BLaER1 (cell line): Measurements from ENCODE around the gene PPP2R3C.
"Not testable (repeated sequence)": the region's sequence is repeated elsewhere in the genome, so short reads cannot be mapped to it uniquely, and the experiment has no call there.

ENCODE experiments used
- H3K27ac ChIP-seq: shearing (Covaris generic); formaldehyde crosslinking; 2 replicates; pipeline ENCODE4 v1.8.1; 2022
- H3K27me3 ChIP-seq: shearing (Covaris generic); formaldehyde crosslinking; 2 replicates; pipeline ENCODE4 v1.8.1; 2022
- H3K36me3 ChIP-seq: shearing (Covaris generic); formaldehyde crosslinking; 2 replicates; pipeline ENCODE4 v1.8.1; 2022
- H3K4me1 ChIP-seq: shearing (Covaris generic); formaldehyde crosslinking; 2 replicates; pipeline ENCODE4 v1.8.1; 2022
- H3K4me2 ChIP-seq: shearing (Covaris generic); formaldehyde crosslinking; 2 replicates; pipeline ENCODE4 v1.8.1; 2022
- H3K4me3 ChIP-seq: shearing (Covaris generic); formaldehyde crosslinking; 2 replicates; pipeline ENCODE4 v1.8.1; 2022
- H3K9ac ChIP-seq: shearing (Covaris generic); formaldehyde crosslinking; 2 replicates; pipeline ENCODE4 v1.8.1; 2022
- H3K9me3 ChIP-seq: shearing (Covaris generic); formaldehyde crosslinking; 2 replicates; pipeline ENCODE4 v1.8.1; 2022
- H4K20me1 ChIP-seq: shearing (Covaris generic); formaldehyde crosslinking; 2 replicates; pipeline ENCODE4 v1.8.1; 2022
- Cebpa-rat ChIP-seq: shearing (Covaris generic); IDR thresholded peaks from 2 replicates; pipeline ENCODE4 v1.8.1; 2022

PPP2R3C gene

GRCh38 chr14:35112641-35113040 lies 9.1 kb downstream of the PPP2R3C start:
- H3K27me3 ChIP-seq = no peaks in the 10 kb centered on the region
- H3K4me3 ChIP-seq = 0 out of 2 replicates have a peak overlapping the region, but pooled peaks have one; percentile 22
- H3K9me3 ChIP-seq = peaks cover 36% of the 10 kb centered on the region
- no peak for TF ChIP-seq Cebpa-rat
- peaks cover 13% of the 10 kb centered on the region; the same call in 1 of the 2 replicates for H4K20me1 ChIP-seq
- no peaks in the 10 kb centered on the region for H3K4me1 ChIP-seq
- no peak overlapping the region for H3K27ac ChIP-seq
- H3K9ac ChIP-seq = no peak overlapping the region
- H3K36me3 ChIP-seq = peaks cover 90% of the 10 kb centered on the region
- no peak overlapping the region for H3K4me2 ChIP-seq

- H3K4me1 ChIP-seq = no peaks in the 10 kb centered on the region
- peaks cover 93% of the 10 kb centered on the region for H3K36me3 ChIP-seq
- no peaks in the 10 kb centered on the region for H3K27me3 ChIP-seq
- H4K20me1 ChIP-seq = no peaks in the 10 kb centered on the region
- no peak for TF ChIP-seq Cebpa-rat
- H3K4me3 ChIP-seq = no peak overlapping the region
- peaks cover 16% of the 10 kb centered on the region for H3K9me3 ChIP-seq
- H3K27ac ChIP-seq = no peak overlapping the region
- no peak overlapping the region for H3K9ac ChIP-seq
- H3K4me2 ChIP-seq = no peak overlapping the region
These were observed 13.9 kb downstream of the PPP2R3C start for GRCh38 chr14:35107866-35108265.

GRCh38 chr14:35094645-35095044 lies 27.1 kb downstream of the PPP2R3C start:
- H3K27ac ChIP-seq, H3K4me2 ChIP-seq, H3K4me3 ChIP-seq, H3K27me3 ChIP-seq, H3K9me3 ChIP-seq, H3K9ac ChIP-seq, H4K20me1 ChIP-seq, H3K4me1 ChIP-seq: not testable (repeated sequence)
- peaks cover 91% of the 10 kb centered on the region for H3K36me3 ChIP-seq

- Histone ChIP-seq H3K9me3 (no peaks in the 10 kb centered on the region), H3K36me3 (peaks cover 98% of the 10 kb centered on the region), H3K4me2 (no peak overlapping the region), H3K4me3 (no peak overlapping the region), H3K27me3 (no peaks in the 10 kb centered on the region), H3K9ac (no peak overlapping the region), H4K20me1 (no peaks in the 10 kb centered on the region), H3K4me1 (no peaks in the 10 kb centered on the region), H3K27ac (no peak overlapping the region)
- TF ChIP-seq Cebpa-rat = no peak
These were observed 33.3 kb downstream of the PPP2R3C start for GRCh38 chr14:35088514-35088913.

- Histone ChIP-seq H3K27me3 (no peaks in the 10 kb centered on the region), H3K9me3 (no peaks in the 10 kb centered on the region), H4K20me1 (no peaks in the 10 kb centered on the region), H3K4me2 (no peak overlapping the region), H3K36me3 (peaks cover 85% of the 10 kb centered on the region), H3K4me1 (no peaks in the 10 kb centered on the region), H3K4me3 (no peak overlapping the region), H3K9ac (no peak overlapping the region), H3K27ac (no peak overlapping the region)
- TF ChIP-seq Cebpa-rat = no peak
These were observed 36.3 kb downstream of the PPP2R3C start for GRCh38 chr14:35085441-35085840.

GRCh38 chr14:35083530-35084150 lies 38.1 kb downstream of the PPP2R3C start:
- Histone ChIP-seq H3K36me3 (peaks cover 73% of the 10 kb centered on the region), H3K27ac (no peak overlapping the region), H3K4me1 (no peaks in the 10 kb centered on the region), H3K9ac (no peak overlapping the region), H3K27me3 (no peaks in the 10 kb centered on the region), H3K4me2 (no peak overlapping the region), H3K9me3 (no peaks in the 10 kb centered on the region), H3K4me3 (no peak overlapping the region), H4K20me1 (no peaks in the 10 kb centered on the region)
- no peak for TF ChIP-seq Cebpa-rat

GRCh38 chr14:35079742-35080141 lies 42.0 kb downstream of the PPP2R3C start:
- Histone ChIP-seq H3K36me3 (peaks cover 44% of the 10 kb centered on the region), H3K27me3 (no peaks in the 10 kb centered on the region), H3K9ac (no peak overlapping the region), H3K4me2 (no peak overlapping the region), H3K9me3 (no peaks in the 10 kb centered on the region), H3K4me1 (no peaks in the 10 kb centered on the region), H3K4me3 (no peak overlapping the region), H3K27ac (no peak overlapping the region), H4K20me1 (no peaks in the 10 kb centered on the region)
- TF ChIP-seq Cebpa-rat = no peak

- no peak overlapping the region for H3K4me3 ChIP-seq
- no peak overlapping the region for H3K27ac ChIP-seq
- no peak for TF ChIP-seq Cebpa-rat
- H3K9me3 ChIP-seq = no peaks in the 10 kb centered on the region
- no peaks in the 10 kb centered on the region for H3K4me1 ChIP-seq
- H3K27me3 ChIP-seq = no peaks in the 10 kb centered on the region
- no peak overlapping the region for H3K9ac ChIP-seq
- peaks cover 42% of the 10 kb centered on the region for H3K36me3 ChIP-seq
- H4K20me1 ChIP-seq = no peaks in the 10 kb centered on the region
- H3K4me2 ChIP-seq = no peak overlapping the region
These were observed 43.7 kb downstream of the PPP2R3C start for GRCh38 chr14:35078082-35078481.

- TF ChIP-seq Cebpa-rat = no peak
- Histone ChIP-seq H3K27ac (no peak overlapping the region), H3K4me1 (no peaks in the 10 kb centered on the region), H3K9me3 (no peaks in the 10 kb centered on the region), H3K4me2 (no peak overlapping the region), H3K9ac (no peak overlapping the region), H3K4me3 (no peak overlapping the region), H4K20me1 (no peaks in the 10 kb centered on the region), H3K36me3 (peaks cover 36% of the 10 kb centered on the region), H3K27me3 (no peaks in the 10 kb centered on the region)
These were observed 48.3 kb downstream of the PPP2R3C start for GRCh38 chr14:35073486-35073885.

- H3K4me3 ChIP-seq = no peak overlapping the region
- H3K27me3 ChIP-seq = no peaks in the 10 kb centered on the region
- H3K4me2 ChIP-seq = no peak overlapping the region
- peaks cover 36% of the 10 kb centered on the region for H3K36me3 ChIP-seq
- H3K9me3 ChIP-seq = no peaks in the 10 kb centered on the region
- H3K4me1 ChIP-seq = no peaks in the 10 kb centered on the region
- no peak for TF ChIP-seq Cebpa-rat
- H4K20me1 ChIP-seq = no peaks in the 10 kb centered on the region
- no peak overlapping the region for H3K9ac ChIP-seq
- H3K27ac ChIP-seq = no peak overlapping the region
These were observed 49.6 kb downstream of the PPP2R3C start for GRCh38 chr14:35072226-35072625.
